ENCODE data around the gene AGBL2.

- TF ChIP-seq CTCF (conservative IDR thresholded peaks at IDR 0.05; ENCODE audit: low read length), result no peak
- no peak for TF ChIP-seq EZH2phosphoT487 (IDR thresholded peaks at IDR 0.05; ENCODE audit: borderline replicate concordance, low read depth, low read length)
Measured at GRCh38 chr11:47651818-47652469, 63.2 kb downstream of the AGBL2 start.
